Caco-2 (cell line): Measurements from ENCODE around the gene CERS1. TPM values are rescaled to one million over a fixed set of nuclear protein-coding genes. Genes with fewer than 3 reads are reported as not detected.
A peak's percentile ranks its signal among the peaks of the same experiment; 100 is the strongest.

Experiments
- BruUV-seq: library from RNA; stranded (reverse); fragments of 400-500 nt; replicated peaks from 2 replicates; lab custom pipeline; 2021; lab: Mats Ljungman, UMichigan
- CTCF ChIA-PET: fragments of 300-600 bp; sonication (Branson Sonifier 250); formaldehyde crosslinking; loops from one replicate; lab custom pipeline; 2022; ENCODE audit warnings: antibody characterized with exemption; lab: Charles Lee
- POLR2A ChIA-PET: fragments of 300-600 bp; sonication (Branson Sonifier 250); formaldehyde crosslinking; loops from one replicate; lab custom pipeline; 2022; ENCODE audit warnings: antibody characterized with exemption; lab: Charles Lee
- DNase-seq, 2 experiments: peaks; one replicate each; pipeline versions ENCODE4 v3.0.0 to v3.0.0-alpha.2; 2020 to 2022
- H3K27me3 ChIP-seq: replicated peaks from 2 replicates; pipeline ENCODE4 v1.6.0; 2011; ENCODE audit warnings: low read length; ENCODE audit not compliant: control insufficient read depth, insufficient read depth
- H3K36me3 ChIP-seq: 2 replicates; pipeline ENCODE4 v1.5.1; 2011; ENCODE audit warnings: low read length; ENCODE audit not compliant: control insufficient read depth, insufficient read depth
- H3K4me1 ChIP-seq: fragments of 250-450 bp; sonication (Bioruptor Pico); 2 replicates; pipeline ENCODE4 v1.5.1; 2020; ENCODE audit warnings: mild to moderate bottlenecking
- H3K4me3 ChIP-seq: 2 replicates; pipeline ENCODE4 v1.5.1; 2011; ENCODE audit warnings: low read depth, mild to moderate bottlenecking, control low read depth, low read length
- H3K9me3 ChIP-seq: fragments of 250-450 bp; sonication (Bioruptor Pico); 2 replicates; pipeline ENCODE4 v1.5.1; 2020; ENCODE audit warnings: mild to moderate bottlenecking, moderate library complexity
- H3K27ac Mint-ChIP-seq: one replicate; pipeline ENCODE4 v1.8.0; 2022; ENCODE audit warnings: mixed read lengths; ENCODE audit not compliant: unreplicated experiment
- H3K27me3 Mint-ChIP-seq: one replicate; pipeline ENCODE4 v1.8.0; 2022; ENCODE audit warnings: mixed read lengths; ENCODE audit not compliant: insufficient read depth, unreplicated experiment
- H3K36me3 Mint-ChIP-seq: one replicate; pipeline ENCODE4 v1.8.0; 2022; ENCODE audit warnings: mild to moderate bottlenecking, mixed read lengths; ENCODE audit not compliant: insufficient read depth, unreplicated experiment
- H3K4me1 Mint-ChIP-seq: one replicate; pipeline ENCODE4 v1.8.0; 2022; ENCODE audit warnings: low read depth, mixed read lengths; ENCODE audit not compliant: unreplicated experiment
- H3K4me3 Mint-ChIP-seq: one replicate; pipeline ENCODE4 v1.8.0; 2022; ENCODE audit warnings: mild to moderate bottlenecking, moderate library complexity, mixed read lengths; ENCODE audit not compliant: unreplicated experiment
- H3K9me3 Mint-ChIP-seq: one replicate; pipeline ENCODE4 v1.8.0; 2022; ENCODE audit warnings: mixed read lengths; ENCODE audit not compliant: unreplicated experiment
- intact Hi-C: fragments of 100-400 bp; cut with micrococcal nuclease; formaldehyde crosslinking; loops from one replicate; pipeline ENCODE4 v1.10.0; 2022; ENCODE audit not compliant: unreplicated experiment
- total RNA-seq: library from RNA; stranded (reverse); gene quantifications from 2 replicates; pipeline ENCODE4 v1.2.3, GENCODE V29; 2022
- TF ChIP-seq, protein P1 (sequence below), 2 experiments: fragments of 200-600 bp in 1 of 2; IDR thresholded peaks; 1 replicate in 1 of 2; 2 replicates in 1 of 2; pipeline versions ENCODE4 v1.5.1 to v1.8.0; 2011 to 2022; ENCODE audit warnings: antibody characterized with exemption in 1 of 2, control low read depth in 1 of 2, inconsistent platforms in 1 of 2, low read depth in 1 of 2, low read length in 1 of 2, mild to moderate bottlenecking in 1 of 2, moderate library complexity in 1 of 2; ENCODE audit not compliant: insufficient read depth in 1 of 2, severe bottlenecking in 1 of 2, unreplicated experiment in 1 of 2

The CERS1 gene
- total RNA-seq, 1 experiment from 2014 or later, result 20.3 TPM

DNA sequence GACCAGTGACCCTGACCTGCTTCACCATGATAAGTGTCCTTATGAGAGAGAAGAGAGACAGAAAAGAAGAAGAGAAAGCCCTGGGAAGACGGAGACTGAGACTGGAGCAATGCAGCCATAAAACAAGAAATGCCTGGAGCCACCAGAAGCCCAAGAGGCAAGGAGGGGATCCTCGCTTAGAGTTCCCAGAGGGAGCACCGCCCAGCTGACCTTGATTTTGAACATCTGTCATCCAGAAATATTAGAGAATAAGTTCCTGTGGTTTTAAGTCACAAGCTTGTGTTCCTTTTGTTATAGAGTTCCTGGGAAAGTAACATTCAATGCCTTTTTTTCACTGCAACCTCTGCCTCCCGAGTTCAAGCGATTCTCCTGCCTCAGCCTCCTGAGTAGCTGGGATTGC is 20.2 kb downstream of the CERS1 start:
- Mint-ChIP-seq H3K9me3 (peaks cover 9% of the 10 kb centered on the region), H3K27ac (no peak overlapping the region), H3K36me3 (peaks cover 89% of the 10 kb centered on the region), H3K4me1 (peaks cover 13% of the 10 kb centered on the region), H3K4me3 (no peak overlapping the region), H3K27me3 (no peaks in the 10 kb centered on the region)
- Histone ChIP-seq H3K36me3 (peaks cover 11% of the 10 kb centered on the region; the same call in 1 of the 2 replicates), H3K4me1 (peaks cover 12% of the 10 kb centered on the region), H3K9me3 (peaks cover 8% of the 10 kb centered on the region; the same call in 1 of the 2 replicates), H3K4me3 (no peak overlapping the region), H3K27me3 (no peaks in the 10 kb centered on the region)
- TF ChIP-seq, protein P1, sequence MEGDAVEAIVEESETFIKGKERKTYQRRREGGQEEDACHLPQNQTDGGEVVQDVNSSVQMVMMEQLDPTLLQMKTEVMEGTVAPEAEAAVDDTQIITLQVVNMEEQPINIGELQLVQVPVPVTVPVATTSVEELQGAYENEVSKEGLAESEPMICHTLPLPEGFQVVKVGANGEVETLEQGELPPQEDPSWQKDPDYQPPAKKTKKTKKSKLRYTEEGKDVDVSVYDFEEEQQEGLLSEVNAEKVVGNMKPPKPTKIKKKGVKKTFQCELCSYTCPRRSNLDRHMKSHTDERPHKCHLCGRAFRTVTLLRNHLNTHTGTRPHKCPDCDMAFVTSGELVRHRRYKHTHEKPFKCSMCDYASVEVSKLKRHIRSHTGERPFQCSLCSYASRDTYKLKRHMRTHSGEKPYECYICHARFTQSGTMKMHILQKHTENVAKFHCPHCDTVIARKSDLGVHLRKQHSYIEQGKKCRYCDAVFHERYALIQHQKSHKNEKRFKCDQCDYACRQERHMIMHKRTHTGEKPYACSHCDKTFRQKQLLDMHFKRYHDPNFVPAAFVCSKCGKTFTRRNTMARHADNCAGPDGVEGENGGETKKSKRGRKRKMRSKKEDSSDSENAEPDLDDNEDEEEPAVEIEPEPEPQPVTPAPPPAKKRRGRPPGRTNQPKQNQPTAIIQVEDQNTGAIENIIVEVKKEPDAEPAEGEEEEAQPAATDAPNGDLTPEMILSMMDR (IDR thresholded peaks at IDR 0.05; ENCODE audit: insufficient read depth in 1 of 2, low read depth in 1 of 2, low read length in 1 of 2, severe bottlenecking in 1 of 2, unreplicated experiment in 1 of 2), result no peak
- POLR2A ChIA-PET, result interaction anchor here (0.6 kb wide), 1 partner anchor 138 kb away, joined by 4 read pairs; no protein-coding TSS in a partner anchor
- intact Hi-C loops, result no loop called here
- CTCF ChIA-PET, result no interaction called here
- no peak for DNase-seq
- no TSS peak for BruUV-seq

DNA sequence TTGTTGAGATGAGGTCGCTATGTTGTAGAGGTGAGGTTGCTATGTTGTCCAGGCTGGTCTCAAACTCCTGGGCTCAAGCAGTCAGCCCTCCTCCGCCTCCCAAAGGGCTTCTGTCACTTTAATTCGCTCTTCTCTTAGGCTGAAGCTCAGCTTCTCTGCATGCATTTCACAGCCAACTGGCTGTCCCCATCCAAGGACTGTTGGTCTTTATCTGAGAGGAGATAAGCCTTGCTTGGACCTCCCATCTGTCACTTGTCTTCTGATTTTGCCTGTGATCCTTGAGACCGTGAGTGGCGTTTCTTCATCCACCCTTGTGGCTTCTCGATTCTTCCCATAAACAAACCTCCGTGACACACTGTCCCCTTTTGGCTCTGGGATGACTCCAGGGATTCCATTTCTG is 24.4 kb downstream of the CERS1 start:
- DNase-seq, result peak in 1 of 2 experiments; percentile 46
- peaks cover 9% of the 10 kb centered on the region for H3K9me3 Mint-ChIP-seq
- no TSS peak for BruUV-seq
- POLR2A ChIA-PET, result interaction anchor here (0.7 kb wide), 1 partner anchor 131 kb away, joined by 3 read pairs; no protein-coding TSS in a partner anchor
- Histone ChIP-seq H3K36me3 (peaks cover 2% of the 10 kb centered on the region; the same call in 1 of the 2 replicates), H3K27me3 (no peaks in the 10 kb centered on the region), H3K4me3 (no peak overlapping the region), H3K9me3 (peaks cover 2% of the 10 kb centered on the region; the same call in 1 of the 2 replicates), H3K4me1 (peaks cover 12% of the 10 kb centered on the region)
- peak overlapping the region; percentile 69 for H3K27ac Mint-ChIP-seq
- no peak overlapping the region for H3K4me3 Mint-ChIP-seq
- intact Hi-C loops, result no loop called here
- peaks cover 82% of the 10 kb centered on the region for H3K36me3 Mint-ChIP-seq
- CTCF ChIA-PET, result interaction anchor here (0.6 to 1.0 kb wide), 2 partner anchors 23 to 25 kb away, joined by 3 to 4 read pairs; no protein-coding TSS in a partner anchor
- TF ChIP-seq, protein P1 (IDR thresholded peaks at IDR 0.05; ENCODE audit: insufficient read depth in 1 of 2, low read depth in 1 of 2, low read length in 1 of 2, severe bottlenecking in 1 of 2, unreplicated experiment in 1 of 2), result no peak
- peaks cover 13% of the 10 kb centered on the region for H3K4me1 Mint-ChIP-seq
- H3K27me3 Mint-ChIP-seq, result no peaks in the 10 kb centered on the region

DNA sequence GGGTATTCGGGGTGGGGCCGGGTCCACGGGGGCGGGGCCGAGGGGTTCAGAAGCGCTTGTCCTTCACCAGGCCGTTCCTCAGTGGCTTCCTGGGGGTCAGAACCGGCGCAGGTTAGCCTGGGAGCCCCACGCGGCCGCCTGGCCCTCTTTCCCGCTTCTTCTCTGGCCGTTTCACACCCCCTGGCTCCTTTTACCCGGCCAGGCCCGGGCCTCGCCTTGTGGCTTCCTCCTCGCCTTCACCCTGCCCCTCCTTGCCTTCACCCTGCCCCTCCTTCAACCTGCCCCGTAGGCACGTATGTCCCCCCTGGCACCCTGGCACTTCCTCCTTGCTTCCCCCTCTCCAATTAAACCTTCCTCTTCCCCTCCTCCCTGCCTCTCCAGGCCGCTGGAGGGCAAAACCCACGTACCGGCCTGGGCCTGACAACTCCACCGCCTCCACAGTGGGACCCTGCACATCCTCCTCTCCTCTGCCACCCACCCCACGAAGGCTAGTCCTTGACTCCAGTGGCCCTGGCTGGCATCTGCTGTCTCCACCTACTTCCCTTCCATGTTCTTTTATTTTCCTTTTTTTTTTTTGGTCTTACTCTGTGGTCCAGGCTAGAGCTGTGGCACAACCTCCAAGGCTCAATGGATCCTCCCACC is 25.3 kb downstream of the CERS1 start:
- peaks cover 13% of the 10 kb centered on the region for H3K4me1 Mint-ChIP-seq
- POLR2A ChIA-PET, result interaction anchor here (0.6 to 0.7 kb wide), 2 partner anchors 29 to 130 kb away, joined by 3 read pairs; no protein-coding TSS in a partner anchor
- peaks cover 9% of the 10 kb centered on the region for H3K9me3 Mint-ChIP-seq
- intact Hi-C loops, result no loop called here
- Histone ChIP-seq H3K9me3 (no peaks in the 10 kb centered on the region), H3K4me1 (peaks cover 12% of the 10 kb centered on the region), H3K4me3 (no peak overlapping the region), H3K27me3 (no peaks in the 10 kb centered on the region), H3K36me3 (peaks cover 4% of the 10 kb centered on the region)
- H3K27me3 Mint-ChIP-seq, result no peaks in the 10 kb centered on the region
- peak overlapping the region; percentile 69 for H3K27ac Mint-ChIP-seq
- no TSS peak for BruUV-seq
- DNase-seq, result no peak
- CTCF ChIA-PET, result interaction anchor here (1.0 kb wide), 1 partner anchor 24 kb away, joined by 4 read pairs; no protein-coding TSS in a partner anchor
- TF ChIP-seq, protein P1 (IDR thresholded peaks at IDR 0.05; ENCODE audit: insufficient read depth in 1 of 2, low read depth in 1 of 2, low read length in 1 of 2, severe bottlenecking in 1 of 2, unreplicated experiment in 1 of 2), result no peak
- no peak overlapping the region for H3K4me3 Mint-ChIP-seq
- peaks cover 82% of the 10 kb centered on the region for H3K36me3 Mint-ChIP-seq
